ENCODE results near the gene LIN52.

Gene LIN52

DNA sequence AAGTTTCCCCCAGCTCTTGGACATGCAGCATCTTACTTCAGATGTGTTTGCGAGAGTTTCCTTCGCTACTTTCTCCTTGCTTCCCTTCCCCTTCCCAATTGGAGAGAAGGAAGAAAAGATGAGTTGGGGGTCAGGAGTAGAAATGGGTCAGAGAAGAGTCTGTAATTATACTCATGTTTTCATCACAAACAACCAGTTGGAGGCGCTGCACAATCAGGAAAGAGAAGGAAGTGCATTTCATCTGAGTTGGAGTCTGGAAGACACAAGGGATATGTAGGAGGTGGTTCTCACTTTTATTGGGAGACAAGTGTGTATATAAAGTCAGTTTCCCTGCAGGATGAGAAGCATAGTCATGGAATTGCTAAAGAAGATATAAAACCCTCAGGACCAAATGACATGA is 123.2 kb downstream of the LIN52 start:
- TF ChIP-seq, protein P1, sequence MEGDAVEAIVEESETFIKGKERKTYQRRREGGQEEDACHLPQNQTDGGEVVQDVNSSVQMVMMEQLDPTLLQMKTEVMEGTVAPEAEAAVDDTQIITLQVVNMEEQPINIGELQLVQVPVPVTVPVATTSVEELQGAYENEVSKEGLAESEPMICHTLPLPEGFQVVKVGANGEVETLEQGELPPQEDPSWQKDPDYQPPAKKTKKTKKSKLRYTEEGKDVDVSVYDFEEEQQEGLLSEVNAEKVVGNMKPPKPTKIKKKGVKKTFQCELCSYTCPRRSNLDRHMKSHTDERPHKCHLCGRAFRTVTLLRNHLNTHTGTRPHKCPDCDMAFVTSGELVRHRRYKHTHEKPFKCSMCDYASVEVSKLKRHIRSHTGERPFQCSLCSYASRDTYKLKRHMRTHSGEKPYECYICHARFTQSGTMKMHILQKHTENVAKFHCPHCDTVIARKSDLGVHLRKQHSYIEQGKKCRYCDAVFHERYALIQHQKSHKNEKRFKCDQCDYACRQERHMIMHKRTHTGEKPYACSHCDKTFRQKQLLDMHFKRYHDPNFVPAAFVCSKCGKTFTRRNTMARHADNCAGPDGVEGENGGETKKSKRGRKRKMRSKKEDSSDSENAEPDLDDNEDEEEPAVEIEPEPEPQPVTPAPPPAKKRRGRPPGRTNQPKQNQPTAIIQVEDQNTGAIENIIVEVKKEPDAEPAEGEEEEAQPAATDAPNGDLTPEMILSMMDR (conservative IDR thresholded peaks at IDR 0.05; ENCODE audit: control insufficient read depth, insufficient read depth, low read depth, low read length): peak; percentile 16
- H3K4me3 ChIP-seq (ENCODE audit: control insufficient read depth, low read depth, low read length): no peak overlapping the region
- DNase-seq (ENCODE audit: low read depth): peak; percentile 5

DNA sequence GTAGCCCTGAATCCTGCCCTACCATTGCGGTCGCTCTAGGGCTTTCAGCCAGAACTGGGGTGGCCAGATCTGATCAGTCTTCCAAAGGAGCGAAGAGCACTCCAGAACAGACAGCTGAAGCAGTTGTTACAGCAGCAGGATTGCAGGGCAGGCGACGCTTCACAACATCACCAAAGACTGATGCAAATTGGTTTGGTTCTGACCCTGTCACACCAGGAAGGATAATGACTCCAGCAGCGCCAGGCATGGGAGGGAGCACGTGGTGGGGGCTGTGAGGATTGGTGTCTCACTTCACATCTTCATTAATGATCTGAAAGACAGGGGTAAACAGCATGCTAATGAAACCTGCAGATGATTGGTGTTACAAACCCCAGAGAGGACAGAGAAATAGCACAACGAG is 123.9 kb downstream of the LIN52 start:
- TF ChIP-seq, protein P1 (conservative IDR thresholded peaks at IDR 0.05; ENCODE audit: control insufficient read depth, insufficient read depth, low read depth, low read length): no peak
- H3K4me3 ChIP-seq (ENCODE audit: control insufficient read depth, low read depth, low read length): no peak overlapping the region
- no peak for DNase-seq (ENCODE audit: low read depth)

GRCh38 chr14:74211945-74212580 is 127.3 kb downstream of the LIN52 start:
- no peak overlapping the region for H3K4me3 ChIP-seq (ENCODE audit: control insufficient read depth, low read depth, low read length)
- TF ChIP-seq, protein P1 (conservative IDR thresholded peaks at IDR 0.05; ENCODE audit: control insufficient read depth, insufficient read depth, low read depth, low read length): no peak
- DNase-seq (ENCODE audit: low read depth): peak; percentile 22

GRCh38 chr14:74213907-74214803 is 129.4 kb downstream of the LIN52 start:
- DNase-seq (ENCODE audit: low read depth): no peak
- TF ChIP-seq, protein P1 (conservative IDR thresholded peaks at IDR 0.05; ENCODE audit: control insufficient read depth, insufficient read depth, low read depth, low read length): no peak
- no peak overlapping the region for H3K4me3 ChIP-seq (ENCODE audit: control insufficient read depth, low read depth, low read length)

GRCh38 chr14:74216671-74217070 is 131.9 kb downstream of the LIN52 start:
- DNase-seq (ENCODE audit: low read depth): no peak
- H3K4me3 ChIP-seq (ENCODE audit: control insufficient read depth, low read depth, low read length): no peak overlapping the region
- TF ChIP-seq, protein P1 (conservative IDR thresholded peaks at IDR 0.05; ENCODE audit: control insufficient read depth, insufficient read depth, low read depth, low read length): no peak

GRCh38 chr14:74217672-74218448 is 133.1 kb downstream of the LIN52 start:
- TF ChIP-seq, protein P1 (conservative IDR thresholded peaks at IDR 0.05; ENCODE audit: control insufficient read depth, insufficient read depth, low read depth, low read length): peak; percentile 78
- peak; percentile 47 for DNase-seq (ENCODE audit: low read depth)
- no peak overlapping the region for H3K4me3 ChIP-seq (ENCODE audit: control insufficient read depth, low read depth, low read length)
